ENCODE results near the gene AUNIP. TPM values are rescaled to one million over a fixed set of nuclear protein-coding genes. Genes with fewer than 3 reads are reported as not detected.

AUNIP gene
- total RNA-seq, 1 donor from 2014 or later, result 4.7 TPM

DNA sequence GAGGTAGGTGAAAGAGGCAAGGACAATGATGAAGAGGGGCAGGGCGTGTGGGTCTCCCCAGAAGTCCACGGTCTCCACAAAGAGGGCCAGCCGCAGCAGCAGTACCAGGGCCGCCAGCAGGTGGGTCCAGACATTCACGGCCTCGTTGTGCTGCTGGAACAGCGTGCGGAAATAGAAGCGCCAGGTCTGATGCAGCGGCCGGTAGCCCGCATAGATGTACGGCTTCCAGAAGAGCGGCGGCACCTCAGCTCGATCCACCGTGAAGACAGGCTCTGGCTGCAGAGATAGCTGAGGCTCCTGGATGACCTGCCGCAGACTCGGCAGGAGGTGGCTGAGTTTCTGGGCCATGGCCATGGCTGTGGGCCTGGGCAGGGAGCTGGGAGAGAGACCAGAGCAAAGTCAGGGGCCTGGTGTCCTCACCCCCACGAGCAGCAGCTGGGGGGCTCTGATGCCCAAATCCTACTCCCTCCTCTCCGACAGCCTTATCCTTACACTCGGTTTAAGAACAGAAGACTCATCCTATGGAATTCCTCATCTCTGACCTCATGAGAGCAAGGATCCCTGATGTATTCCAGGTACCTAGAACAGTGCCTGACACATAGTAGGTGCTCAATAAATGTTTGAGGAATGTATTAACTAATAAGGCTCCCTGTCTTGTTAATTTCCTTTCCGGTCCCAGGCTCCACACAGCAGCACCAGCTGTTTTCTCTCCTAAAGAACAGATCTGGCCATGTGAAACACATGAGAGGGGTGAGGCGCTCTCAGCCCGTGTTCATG, 4.4 kb upstream of the AUNIP start:
- TF ChIP-seq, protein P1, sequence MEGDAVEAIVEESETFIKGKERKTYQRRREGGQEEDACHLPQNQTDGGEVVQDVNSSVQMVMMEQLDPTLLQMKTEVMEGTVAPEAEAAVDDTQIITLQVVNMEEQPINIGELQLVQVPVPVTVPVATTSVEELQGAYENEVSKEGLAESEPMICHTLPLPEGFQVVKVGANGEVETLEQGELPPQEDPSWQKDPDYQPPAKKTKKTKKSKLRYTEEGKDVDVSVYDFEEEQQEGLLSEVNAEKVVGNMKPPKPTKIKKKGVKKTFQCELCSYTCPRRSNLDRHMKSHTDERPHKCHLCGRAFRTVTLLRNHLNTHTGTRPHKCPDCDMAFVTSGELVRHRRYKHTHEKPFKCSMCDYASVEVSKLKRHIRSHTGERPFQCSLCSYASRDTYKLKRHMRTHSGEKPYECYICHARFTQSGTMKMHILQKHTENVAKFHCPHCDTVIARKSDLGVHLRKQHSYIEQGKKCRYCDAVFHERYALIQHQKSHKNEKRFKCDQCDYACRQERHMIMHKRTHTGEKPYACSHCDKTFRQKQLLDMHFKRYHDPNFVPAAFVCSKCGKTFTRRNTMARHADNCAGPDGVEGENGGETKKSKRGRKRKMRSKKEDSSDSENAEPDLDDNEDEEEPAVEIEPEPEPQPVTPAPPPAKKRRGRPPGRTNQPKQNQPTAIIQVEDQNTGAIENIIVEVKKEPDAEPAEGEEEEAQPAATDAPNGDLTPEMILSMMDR (IDR thresholded peaks at IDR 0.05; ENCODE audit: unreplicated experiment), result no peak
- Mint-ChIP-seq H3K36me3 (ENCODE audit: insufficient read depth) (peaks cover 15% of the 10 kb centered on the region), H3K27me3 (no peaks in the 10 kb centered on the region), H3K4me1 (ENCODE audit: low read depth) (peaks cover 35% of the 10 kb centered on the region), H3K27ac (no peak overlapping the region), H3K4me3 (ENCODE audit: low read depth) (no peak overlapping the region), H3K9me3 (ENCODE audit: low read depth) (no peaks in the 10 kb centered on the region)
- no peak for DNase-seq (ENCODE audit: low spot score, unreplicated experiment)

DNA sequence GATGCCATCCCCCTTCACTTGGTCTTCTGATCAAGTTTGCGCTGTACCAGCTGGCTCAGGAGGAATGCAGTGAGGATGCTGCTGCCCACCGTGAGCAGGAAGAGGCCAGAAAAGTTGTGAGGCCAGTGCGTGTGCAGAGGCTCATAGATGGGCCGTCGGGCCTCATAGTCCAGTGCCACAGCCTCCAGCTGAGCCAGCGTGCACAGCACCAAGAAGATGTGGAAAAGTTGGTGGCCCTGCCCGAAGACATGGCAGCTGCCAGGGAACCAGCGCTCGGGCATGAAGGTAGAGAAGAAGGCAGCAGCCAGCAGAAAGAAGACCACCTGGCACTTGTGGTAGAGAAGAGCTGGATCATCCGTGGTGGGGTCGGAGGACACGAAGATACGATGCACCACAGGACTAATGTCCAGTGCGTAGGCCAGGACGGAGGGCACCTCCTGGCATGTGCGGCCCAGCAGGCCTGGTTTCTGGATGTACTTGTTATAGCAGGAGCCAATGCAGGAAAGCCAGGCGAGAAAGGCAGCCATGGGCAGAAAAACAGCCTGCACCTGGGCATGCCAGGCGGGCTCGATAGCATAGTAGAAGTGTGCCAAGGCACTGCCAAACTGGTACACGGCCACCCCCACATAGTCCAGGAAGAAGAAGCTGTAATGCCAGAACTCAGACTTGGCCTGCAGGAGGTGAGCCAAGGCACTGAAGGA, 3.7 kb upstream of the AUNIP start:
- H3K36me3 Mint-ChIP-seq (ENCODE audit: insufficient read depth), result peaks cover 15% of the 10 kb centered on the region
- TF ChIP-seq, protein P1 (IDR thresholded peaks at IDR 0.05; ENCODE audit: unreplicated experiment), result no peak
- H3K27me3 Mint-ChIP-seq, result no peaks in the 10 kb centered on the region
- no peaks in the 10 kb centered on the region for H3K9me3 Mint-ChIP-seq (ENCODE audit: low read depth)
- no peak overlapping the region for H3K27ac Mint-ChIP-seq
- H3K4me1 Mint-ChIP-seq (ENCODE audit: low read depth), result peaks cover 37% of the 10 kb centered on the region
- H3K4me3 Mint-ChIP-seq (ENCODE audit: low read depth), result no peak overlapping the region
- no peak for DNase-seq (ENCODE audit: low spot score, unreplicated experiment)

DNA sequence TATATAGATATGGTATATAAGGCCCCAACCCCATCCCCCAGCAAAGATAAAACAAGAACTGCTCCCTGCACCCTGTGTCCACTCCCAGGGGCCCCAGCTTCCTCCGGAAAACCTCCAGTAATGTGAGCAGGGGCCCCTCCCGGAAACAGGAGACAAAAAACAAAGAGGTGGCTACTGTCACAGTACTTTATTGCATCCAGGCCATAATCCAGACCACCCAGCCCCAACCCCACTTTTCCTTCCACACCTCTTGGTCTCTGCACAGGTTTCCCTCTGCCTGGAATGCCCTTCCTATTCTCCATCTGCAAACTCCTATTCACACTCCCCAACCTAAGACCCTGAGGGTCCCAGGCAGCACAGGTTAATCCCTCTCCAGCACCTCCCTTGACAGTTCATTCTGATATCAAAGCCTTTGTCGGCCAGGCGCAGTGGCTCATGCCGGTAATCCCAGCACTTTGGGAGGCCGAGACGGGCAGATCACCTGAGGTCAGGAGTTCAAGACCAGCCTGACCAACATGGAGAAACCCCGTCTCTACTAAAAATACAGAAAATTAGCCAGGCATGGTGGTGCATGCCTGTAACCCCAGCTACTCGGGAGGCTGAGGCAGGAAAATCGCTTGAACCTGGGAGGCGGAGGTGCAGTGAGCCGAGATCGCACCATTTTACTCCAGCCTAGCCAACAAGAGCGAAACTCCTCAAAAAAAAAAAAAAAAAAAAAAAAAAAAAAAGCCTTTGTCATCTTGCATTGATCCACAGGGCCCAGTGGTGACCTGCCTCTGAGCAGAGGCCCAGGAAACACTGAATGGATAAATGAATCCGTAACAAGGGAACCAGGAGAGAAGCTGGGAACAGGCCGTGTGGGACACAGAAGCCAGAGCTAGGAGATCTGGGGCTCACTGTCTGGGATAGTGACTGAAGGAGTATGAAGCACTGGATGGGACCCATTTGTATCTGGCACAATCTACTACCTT, 2.3 kb upstream of the AUNIP start:
- H3K27ac Mint-ChIP-seq, result peak overlapping the region; percentile 74
- peaks cover 29% of the 10 kb centered on the region for H3K4me1 Mint-ChIP-seq (ENCODE audit: low read depth)
- no peak overlapping the region for H3K4me3 Mint-ChIP-seq (ENCODE audit: low read depth)
- TF ChIP-seq, protein P1 (IDR thresholded peaks at IDR 0.05; ENCODE audit: unreplicated experiment), result no peak
- DNase-seq (ENCODE audit: low spot score, unreplicated experiment), result no peak
- H3K27me3 Mint-ChIP-seq, result no peaks in the 10 kb centered on the region
- H3K9me3 Mint-ChIP-seq (ENCODE audit: low read depth), result no peaks in the 10 kb centered on the region
- peaks cover 15% of the 10 kb centered on the region for H3K36me3 Mint-ChIP-seq (ENCODE audit: insufficient read depth)

DNA sequence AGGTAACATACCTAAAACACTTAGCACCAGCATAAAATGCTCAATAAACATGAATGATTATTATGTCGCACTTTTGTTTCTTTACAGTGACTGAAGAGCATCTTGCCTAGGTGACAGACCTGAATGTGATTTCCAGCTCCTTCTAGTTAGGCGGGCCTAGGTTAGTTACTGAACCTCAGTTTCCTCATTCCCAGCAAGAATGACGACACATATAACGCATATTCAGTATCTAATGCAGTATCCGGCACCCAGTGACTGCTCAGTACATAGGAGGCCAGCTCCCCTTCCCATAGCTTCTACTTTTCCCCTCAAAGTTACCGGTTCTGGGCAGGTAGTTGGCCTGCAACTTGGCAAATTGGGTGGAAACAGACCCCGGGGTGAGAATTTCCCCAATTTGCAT, 763 bp downstream of the AUNIP start:
- Mint-ChIP-seq H3K27ac (peak overlapping the region; percentile 94), H3K4me1 (ENCODE audit: low read depth) (peaks cover 22% of the 10 kb centered on the region), H3K27me3 (no peaks in the 10 kb centered on the region), H3K9me3 (ENCODE audit: low read depth) (no peaks in the 10 kb centered on the region), H3K4me3 (ENCODE audit: low read depth) (peak overlapping the region; percentile 85), H3K36me3 (ENCODE audit: insufficient read depth) (peaks cover 10% of the 10 kb centered on the region)
- no peak for DNase-seq (ENCODE audit: low spot score, unreplicated experiment)
- TF ChIP-seq, protein P1 (IDR thresholded peaks at IDR 0.05; ENCODE audit: unreplicated experiment), result no peak

DNA sequence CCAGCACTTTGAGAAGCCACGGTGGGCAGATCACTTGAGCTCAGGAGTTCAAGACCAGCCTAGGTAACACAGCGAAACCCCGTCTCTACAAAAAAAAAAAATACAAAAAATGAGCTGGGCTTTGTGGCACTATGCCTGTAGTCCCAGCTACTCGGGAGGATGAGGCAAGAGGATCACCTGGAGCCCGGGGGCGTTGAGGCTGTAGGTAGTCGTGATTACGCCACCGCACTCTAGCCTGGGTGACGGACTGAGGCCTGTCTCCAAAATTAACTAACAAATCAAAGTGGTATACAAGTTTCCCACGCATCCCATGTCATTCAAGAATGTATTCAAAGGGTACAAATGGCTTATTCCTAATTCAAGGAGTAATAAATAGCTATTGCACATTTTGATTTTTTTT, 2.4 kb downstream of the AUNIP start:
- Mint-ChIP-seq H3K36me3 (ENCODE audit: insufficient read depth) (no peaks in the 10 kb centered on the region), H3K4me1 (ENCODE audit: low read depth) (peaks cover 17% of the 10 kb centered on the region), H3K4me3 (ENCODE audit: low read depth) (no peak overlapping the region), H3K9me3 (ENCODE audit: low read depth) (no peaks in the 10 kb centered on the region), H3K27ac (no peak overlapping the region), H3K27me3 (no peaks in the 10 kb centered on the region)
- no peak for DNase-seq (ENCODE audit: low spot score, unreplicated experiment)
- TF ChIP-seq, protein P1 (IDR thresholded peaks at IDR 0.05; ENCODE audit: unreplicated experiment), result no peak
